B cell (primary cell): ENCODE data around the gene STPG3. TPM values are rescaled to one million over a fixed set of nuclear protein-coding genes. Genes with fewer than 3 reads are reported as not detected.

Experiments used
- ATAC-seq: fragments of 200-7000 bp; cut with Tn5 transposase; one replicate; pipeline ENCODE4 v1.10.0; 2021; ENCODE audit warnings: low read depth, mild to moderate bottlenecking, moderate number of reproducible peaks, moderate library complexity
- CTCF ChIA-PET: fragments of 350-600 bp; sonication (Branson Sonifier 250); formaldehyde crosslinking; loops from one replicate; lab custom pipeline; 2021; ENCODE audit warnings: antibody characterized with exemption, inconsistent platforms; lab: Charles Lee
- POLR2A ChIA-PET: fragments of 350-600 bp; sonication (Branson Sonifier 250); formaldehyde crosslinking; loops from one replicate; lab custom pipeline; 2021; ENCODE audit warnings: antibody characterized with exemption; lab: Charles Lee
- DNase-seq: peaks from one replicate; pipeline ENCODE4 v3.0.0; 2013
- H2AFZ ChIP-seq: 2 replicates; pipeline ENCODE4 v1.6.1; 2012; ENCODE audit warnings: mild to moderate bottlenecking, low read depth, low read length; ENCODE audit not compliant: insufficient read depth, poor library complexity, severe bottlenecking
- H3K27ac ChIP-seq, 2 donors: 1 replicate in 1 of 2; 2 replicates in 1 of 2; pipeline ENCODE4 v1.5.1; 2012 to 2013; ENCODE audit warnings: low read length in 2 of 2, mild to moderate bottlenecking in 2 of 2, moderate library complexity in 1 of 2
- H3K27me3 ChIP-seq, 4 experiments: fragments of 200-600 bp in 1 of 4; sonication (generic) in 1 of 4; replicated peaks in 1 of 4; 1 replicate in 2 of 4; 2 replicates in 2 of 4; pipeline versions ENCODE4 v1.6.1 to v1.7.0; 2013 to 2016; ENCODE audit warnings: low read length in 3 of 4, mild to moderate bottlenecking in 2 of 4, mixed read lengths in 1 of 4, moderate library complexity in 1 of 4; ENCODE audit not compliant: insufficient read depth in 4 of 4, control insufficient read depth in 3 of 4; ENCODE audit errors: control extremely low read depth in 1 of 4
- H3K36me3 ChIP-seq, 2 experiments: replicated peaks in 1 of 2; 1 replicate in 1 of 2; 2 replicates in 1 of 2; pipeline versions ENCODE4 v1.6.1 to v1.7.1; 2013; ENCODE audit warnings: low read length in 1 of 2; ENCODE audit not compliant: insufficient read depth in 2 of 2, control insufficient read depth in 1 of 2; ENCODE audit errors: control extremely low read depth in 1 of 2, extremely low read depth in 1 of 2
- H3K4me1 ChIP-seq, 2 donors: fragments of 200-600 bp in 1 of 2; sonication (generic) in 1 of 2; 1 replicate in 1 of 2; 2 replicates in 1 of 2; pipeline versions ENCODE4 v1.5.1 to v1.6.1; 2013 to 2017; ENCODE audit warnings: low read length in 2 of 2; ENCODE audit not compliant: control insufficient read depth in 2 of 2, insufficient read depth in 2 of 2
- H3K4me2 ChIP-seq: replicated peaks from 2 replicates; pipeline ENCODE3; 2012; ENCODE audit warnings: mild to moderate bottlenecking, low read depth, low read length; ENCODE audit not compliant: poor library complexity, severe bottlenecking
- H3K4me3 ChIP-seq, 5 experiments: fragments of 200-600 bp in 1 of 5; sonication (generic) in 1 of 5; 1 replicate in 3 of 5; 2 replicates in 2 of 5; pipeline versions ENCODE4 v1.5.1 to v1.7.0; 2011 to 2016; ENCODE audit warnings: low read length in 4 of 5, mild to moderate bottlenecking in 4 of 5, low read depth in 2 of 5, control low read depth in 1 of 5, moderate library complexity in 1 of 5; ENCODE audit not compliant: insufficient read depth in 1 of 5; ENCODE audit errors: control extremely low read depth in 1 of 5, extremely low read depth in 1 of 5
- H3K79me2 ChIP-seq: fragments of 200-600 bp; sonication (generic); one replicate; pipeline ENCODE4 v1.6.0; 2016; ENCODE audit warnings: low read length; ENCODE audit not compliant: control insufficient read depth, insufficient read depth
- H3K9ac ChIP-seq: fragments of 200-600 bp; sonication (generic); 2 replicates; pipeline ENCODE4 v1.6.1; 2017; ENCODE audit warnings: mild to moderate bottlenecking, low read length, moderate library complexity
- H3K9me3 ChIP-seq, 3 donors: one replicate each; pipeline versions ENCODE4 v1.6.1 to v1.7.1; 2013; ENCODE audit warnings: low read length in 2 of 3; ENCODE audit not compliant: control insufficient read depth in 2 of 3, insufficient read depth in 1 of 3; ENCODE audit errors: control extremely low read depth in 1 of 3
- H4K20me1 ChIP-seq: 2 replicates; pipeline ENCODE4 v1.6.0; 2012; ENCODE audit warnings: mild to moderate bottlenecking, low read length; ENCODE audit not compliant: insufficient read depth, control insufficient read depth, poor library complexity, severe bottlenecking
- H3K27ac Mint-ChIP-seq: one replicate; pipeline ENCODE4 v1.8.0; 2021; ENCODE audit warnings: mixed read lengths
- H3K27me3 Mint-ChIP-seq: one replicate; pipeline ENCODE4 v1.8.0; 2021; ENCODE audit warnings: mixed read lengths
- H3K4me1 Mint-ChIP-seq: one replicate; pipeline ENCODE4 v1.8.0; 2021; ENCODE audit warnings: mixed read lengths
- H3K4me3 Mint-ChIP-seq: one replicate; pipeline ENCODE4 v1.8.0; 2021; ENCODE audit warnings: mixed read lengths
- H3K9me3 Mint-ChIP-seq: one replicate; pipeline ENCODE4 v1.8.0; 2022; ENCODE audit warnings: mixed read lengths; ENCODE audit not compliant: insufficient read depth
- EZH2 ChIP-seq: IDR thresholded peaks from 2 replicates; pipeline ENCODE4 v1.6.1; 2012; ENCODE audit warnings: borderline replicate concordance, low read depth, mild to moderate bottlenecking, moderate library complexity, low read length; ENCODE audit not compliant: insufficient read depth, poor library complexity, severe bottlenecking
- WGBS: methylation state at CpG from one replicate; pipeline ENCODE4 v1.1.5; 2013; ENCODE audit warnings: missing lambda C conversion rate; ENCODE audit not compliant: insufficient coverage; 5-methylcytosine and 5-hydroxymethylcytosine counted together
- intact Hi-C: fragments of 100-400 bp; cut with micrococcal nuclease; formaldehyde crosslinking; loops from one replicate; pipeline ENCODE4 v1.10.0; 2022
- polyA plus RNA-seq: library from polyadenylated mRNA; depleted of rRNA; stranded (reverse); fragments of >200 nt; gene quantifications from 2 replicates; pipeline ENCODE4 v1.2.3, GENCODE V29; 2012
- total RNA-seq, 2 donors: library from RNA; stranded (reverse); fragments of 120-200 nt in 1 of 2; gene quantifications; 1 replicate in 1 of 2; 2 replicates in 1 of 2; pipeline versions ENCODE4 v1.2.3 to v1.2.4, GENCODE V29; 2013 to 2022
- TF ChIP-seq, protein P1 (sequence below): fragments of 200-600 bp; IDR thresholded peaks from one replicate; pipeline ENCODE4 v1.8.0; 2022; ENCODE audit warnings: antibody characterized with exemption, mild to moderate bottlenecking

The STPG3 gene
- total and polyA plus RNA-seq, 2 donors (not counting 1 experiment from before 2014, with no cell fraction given): not detected

DNA sequence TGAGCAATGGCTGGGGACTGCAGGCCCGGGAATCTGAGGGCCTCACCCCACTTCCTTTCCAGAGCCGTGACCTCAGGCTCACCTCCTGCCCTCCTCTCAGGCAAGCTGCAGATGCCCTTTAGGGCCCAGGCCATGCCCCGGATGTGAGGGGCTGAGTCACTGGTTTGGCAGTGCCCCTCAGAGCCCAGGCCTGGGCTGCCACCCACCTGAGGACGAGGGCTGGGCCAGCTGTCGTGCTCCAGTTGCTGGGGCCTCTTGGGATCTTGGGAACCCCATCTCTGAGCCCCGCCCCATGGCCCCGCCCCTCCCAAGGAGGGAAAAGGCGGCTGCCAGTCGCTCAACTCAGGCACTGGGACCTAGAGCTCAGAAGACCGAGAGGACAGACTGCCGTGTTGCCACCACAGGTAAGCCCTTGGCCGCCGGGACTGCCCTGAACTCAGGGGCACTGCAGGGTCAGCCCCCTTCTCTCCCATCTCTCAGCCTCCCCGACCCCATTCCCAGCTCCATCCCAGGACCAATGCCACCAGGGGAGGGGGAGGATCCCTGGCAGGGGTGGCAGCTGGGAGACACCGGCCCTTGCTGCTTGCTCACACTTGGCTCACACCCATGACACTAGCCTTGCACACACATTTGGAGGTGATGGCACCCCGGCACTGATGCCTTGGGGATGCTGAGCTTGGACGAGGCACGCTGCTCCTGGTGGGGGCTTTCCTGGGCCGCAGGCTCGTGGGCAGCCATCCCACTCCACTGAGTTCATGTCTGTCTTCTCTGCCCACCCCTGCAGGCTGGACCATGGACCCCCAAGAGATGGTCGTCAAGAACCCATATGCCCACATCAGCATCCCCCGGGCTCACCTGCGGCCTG is 26.0 kb upstream of the STPG3 start, which contains the start of gene CYSRT1:
CYSRT1 (plus strand) TSS at position 345 of the 865 bp plus-strand sequence; CDS start at position 793, 448 bp downstream.
- 53% methylated on average over 22 of the region's 23 CpGs for WGBS
- peak within 1 kb of the TSS; percentile 79 to 91 for H3K27ac ChIP-seq
- H3K27me3 ChIP-seq: peaks cover 0 to 28% (median 2%) of the 10 kb centered on the region in 4 experiments
- CTCF ChIA-PET: interaction anchor here (0.8 to 7.0 kb wide), 7 partner anchors 13 to 196 kb away, joined by 3 to 76 read pairs (median 4); partner anchors contain the start of genes ANAPC2, NELFB, SSNA1 and TUBB4B
- H3K4me3 ChIP-seq: peak within 1 kb of the TSS; percentile 36 to 77 (median 71)
- intact Hi-C loops: loop anchor here (5.0 kb wide), 1 partner anchor 382 kb away; the partner anchor contains the start of gene ARRDC1
- TF ChIP-seq, protein P1, sequence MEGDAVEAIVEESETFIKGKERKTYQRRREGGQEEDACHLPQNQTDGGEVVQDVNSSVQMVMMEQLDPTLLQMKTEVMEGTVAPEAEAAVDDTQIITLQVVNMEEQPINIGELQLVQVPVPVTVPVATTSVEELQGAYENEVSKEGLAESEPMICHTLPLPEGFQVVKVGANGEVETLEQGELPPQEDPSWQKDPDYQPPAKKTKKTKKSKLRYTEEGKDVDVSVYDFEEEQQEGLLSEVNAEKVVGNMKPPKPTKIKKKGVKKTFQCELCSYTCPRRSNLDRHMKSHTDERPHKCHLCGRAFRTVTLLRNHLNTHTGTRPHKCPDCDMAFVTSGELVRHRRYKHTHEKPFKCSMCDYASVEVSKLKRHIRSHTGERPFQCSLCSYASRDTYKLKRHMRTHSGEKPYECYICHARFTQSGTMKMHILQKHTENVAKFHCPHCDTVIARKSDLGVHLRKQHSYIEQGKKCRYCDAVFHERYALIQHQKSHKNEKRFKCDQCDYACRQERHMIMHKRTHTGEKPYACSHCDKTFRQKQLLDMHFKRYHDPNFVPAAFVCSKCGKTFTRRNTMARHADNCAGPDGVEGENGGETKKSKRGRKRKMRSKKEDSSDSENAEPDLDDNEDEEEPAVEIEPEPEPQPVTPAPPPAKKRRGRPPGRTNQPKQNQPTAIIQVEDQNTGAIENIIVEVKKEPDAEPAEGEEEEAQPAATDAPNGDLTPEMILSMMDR: no peak
- no peak for TF ChIP-seq EZH2
- Mint-ChIP-seq H3K9me3 (no peaks in the 10 kb centered on the region), H3K27me3 (peaks cover 4% of the 10 kb centered on the region), H3K4me1 (peaks cover 16% of the 10 kb centered on the region), H3K27ac (peak within 1 kb of the TSS; percentile 82), H3K4me3 (peak within 1 kb of the TSS; percentile 86)
- no peaks in the 10 kb centered on the region for H3K9me3 ChIP-seq
- H3K4me1 ChIP-seq: peaks cover 13 to 32% of the 10 kb centered on the region in 2 donors
- peak; percentile 32 for DNase-seq
- H3K36me3 ChIP-seq: no peaks in the 10 kb centered on the region
- H3K4me2 ChIP-seq: peak within 1 kb of the TSS; percentile 95
- peak within 1 kb of the TSS; percentile 75 for H3K9ac ChIP-seq
- H2AFZ ChIP-seq: peak within 1 kb of the TSS; percentile 96
- no peak for ATAC-seq
- H4K20me1 ChIP-seq: no peaks in the 10 kb centered on the region
- no peaks in the 10 kb centered on the region for H3K79me2 ChIP-seq
- POLR2A ChIA-PET: interaction anchor here (1.5 to 3.1 kb wide), 2 partner anchors 10 to 11 kb away, joined by 7 to 10 read pairs; no protein-coding TSS in a partner anchor
